GM12878 (cell line): ENCODE measurements around the gene LDB2. TPM values are rescaled to one million over a fixed set of nuclear protein-coding genes. Genes with fewer than 3 reads are reported as not detected.

ENCODE experiments used
- ATAC-seq: fragments of 200-7000 bp; cut with Tn5 transposase; 3 replicates; pipeline ENCODE4 v1.9.1; 2020; ENCODE audit warnings: mild to moderate bottlenecking, moderate library complexity
- BruUV-seq: library from RNA; stranded (reverse); fragments of 400-500 nt; replicated peaks from 2 replicates; lab custom pipeline; 2021; lab: Mats Ljungman, UMichigan
- CTCF ChIA-PET: fragments of 300-600 bp; sonication (Branson Sonifier 250); formaldehyde crosslinking; extraction: SDS; loops from one replicate; lab custom pipeline; 2021; ENCODE audit warnings: inconsistent platforms; lab: Yijun Ruan, JAX
- POLR2A ChIA-PET: fragments of 350-600 bp; formaldehyde crosslinking; extraction: SDS; loops from one replicate; lab custom pipeline; 2021; ENCODE audit warnings: inconsistent platforms; lab: Charles Lee
- RAD21 ChIA-PET: fragments of 300-600 bp; sonication (Branson Sonifier 250); formaldehyde crosslinking; loops from one replicate; lab custom pipeline; 2023; ENCODE audit warnings: antibody characterized with exemption; ENCODE audit not compliant: unreplicated experiment; lab: Charles Lee
- SMC1A ChIA-PET: fragments of 300-600 bp; sonication (Branson Sonifier 250); formaldehyde crosslinking; loops from one replicate; lab custom pipeline; 2023; ENCODE audit not compliant: unreplicated experiment, uncharacterized antibody; lab: Charles Lee
- DNase-seq: peaks from one replicate; pipeline ENCODE4 v3.0.0-alpha.2; 2011; ENCODE audit warnings: low read depth, low spot score
- FAIRE-seq: peaks from 3 replicates; lab custom pipeline; 2011; peaks lifted over from hg19 to GRCh38; lab: Jason Lieb, UNC
- H2AFZ ChIP-seq: 2 replicates; pipeline ENCODE4 v1.6.0; 2011; ENCODE audit warnings: low read depth, low read length, control low read depth; ENCODE audit not compliant: control insufficient read depth
- H3K27ac ChIP-seq: 2 replicates; pipeline ENCODE4 v1.5.1; 2011; ENCODE audit warnings: control low read depth; ENCODE audit not compliant: control insufficient read depth, insufficient read depth
- H3K27me3 ChIP-seq, 2 experiments: replicated peaks in 1 of 2; 2 replicates each; pipeline versions ENCODE4 v1.6.0 to v1.6.1; 2011; ENCODE audit warnings: low read length in 1 of 2; ENCODE audit not compliant: control insufficient read depth in 2 of 2, insufficient read depth in 2 of 2
- H3K36me3 ChIP-seq, 2 experiments: 2 replicates each; pipeline ENCODE4 v1.5.1; 2011; ENCODE audit warnings: low read length in 1 of 2; ENCODE audit not compliant: control insufficient read depth in 2 of 2, insufficient read depth in 2 of 2
- H3K4me1 ChIP-seq: 2 replicates; pipeline ENCODE4 v1.6.1; 2011; ENCODE audit warnings: mild to moderate bottlenecking, low read length, moderate library complexity, mixed read lengths; ENCODE audit not compliant: control insufficient read depth, insufficient read depth
- H3K4me2 ChIP-seq: 2 replicates; pipeline ENCODE4 v1.6.0; 2011; ENCODE audit warnings: control low read depth; ENCODE audit not compliant: control insufficient read depth, insufficient read depth
- H3K4me3 ChIP-seq: fragments of 200-600 bp; sonication (generic); 2 replicates; pipeline ENCODE4 v1.5.1; 2016
- H3K79me2 ChIP-seq: 2 replicates; pipeline ENCODE4 v1.6.0; 2011; ENCODE audit warnings: low read length; ENCODE audit not compliant: control insufficient read depth, insufficient read depth
- H3K9ac ChIP-seq: 2 replicates; pipeline ENCODE4 v1.8.0; 2011; ENCODE audit warnings: low read length, control low read depth, mixed read lengths; ENCODE audit not compliant: control insufficient read depth, insufficient read depth
- H3K9me3 ChIP-seq: replicated peaks from 3 replicates; pipeline ENCODE4 v1.5.1; 2011; ENCODE audit warnings: mild to moderate bottlenecking, low read length; ENCODE audit not compliant: control insufficient read depth, insufficient read depth
- H4K20me1 ChIP-seq: 2 replicates; pipeline ENCODE4 v1.6.0; 2011; ENCODE audit not compliant: control insufficient read depth, insufficient read depth
- CHD1 ChIP-seq: IDR thresholded peaks from 2 replicates; pipeline ENCODE4 v1.6.1; 2012; ENCODE audit warnings: low read depth, low read length, improper control_type of control experiment
- ESRRA ChIP-seq: IDR thresholded peaks from 2 replicates; pipeline ENCODE4 v1.6.1; 2012; ENCODE audit warnings: mild to moderate bottlenecking, low read length, improper control_type of control experiment
- GABPA ChIP-seq: IDR thresholded peaks from 2 replicates; pipeline ENCODE4 v1.6.1; 2014; ENCODE audit warnings: antibody characterized with exemption, low read depth, mild to moderate bottlenecking, inconsistent platforms
- JUNB ChIP-seq: IDR thresholded peaks from 2 replicates; pipeline ENCODE4 v1.6.1; 2016; ENCODE audit warnings: antibody characterized with exemption, mild to moderate bottlenecking
- MTA3 ChIP-seq: IDR thresholded peaks from 2 replicates; pipeline ENCODE4 v1.6.1; 2012; ENCODE audit warnings: low read length, inconsistent platforms, borderline replicate concordance
- RBBP5 ChIP-seq: fragments of 200-600 bp; sonication (generic); conservative IDR thresholded peaks from 2 replicates; pipeline ENCODE4 v1.6.1; 2016
- RELB ChIP-seq: fragments of 450-650 bp; IDR thresholded peaks from 2 replicates; pipeline ENCODE4 v1.6.1; 2017; ENCODE audit warnings: low read depth, mild to moderate bottlenecking, moderate library complexity
- SKIL ChIP-seq: fragments of 450-650 bp; IDR thresholded peaks from 2 replicates; pipeline ENCODE4 v1.6.1; 2017; ENCODE audit warnings: mild to moderate bottlenecking, low read depth, inconsistent platforms; ENCODE audit not compliant: poor library complexity, severe bottlenecking
- TBL1XR1 ChIP-seq: IDR thresholded peaks from 2 replicates; pipeline ENCODE4 v1.6.1; 2012; ENCODE audit warnings: low read depth, low read length, improper control_type of control experiment
- USF1 ChIP-seq: IDR thresholded peaks from 2 replicates; pipeline ENCODE4 v1.6.1; 2011; ENCODE audit warnings: borderline replicate concordance, low read depth, mild to moderate bottlenecking, moderate library complexity, mixed read lengths, low read length; ENCODE audit not compliant: insufficient read depth; ENCODE audit errors: extremely low read length
- WGBS: methylation state at CpG from one replicate; pipeline ENCODE4 v1.1.6; 2016; ENCODE audit warnings: low lambda C conversion rate; ENCODE audit not compliant: insufficient replicate concordance, insufficient coverage; ENCODE audit errors: missing lambda C conversion rate; 5-methylcytosine and 5-hydroxymethylcytosine counted together
- in situ Hi-C: fragments of 300-500 bp; cut with MboI; formaldehyde crosslinking; loops from 9 replicates; pipeline ENCODE4 v1.14.3; 2018; ENCODE audit warnings: mixed read lengths
- intact Hi-C: fragments of 100-400 bp; cut with micrococcal nuclease; formaldehyde crosslinking; loops from one replicate; pipeline ENCODE4 v1.14.2; 2022; ENCODE audit not compliant: unreplicated experiment
- polyA plus RNA-seq, 11 experiments: library from polyadenylated mRNA; depleted of rRNA in 4 of 11; unstranded in 6 of 11; stranded (reverse) in 5 of 11; fragments of >200 nt; fragmentation: Nextera tagmentation in 4 of 11; fragmentation: Illumina TruSeq in 1 of 11; extraction: Ambion mirVana in 4 of 11; extraction: Trizol in 1 of 11; gene quantifications; 1 replicate in 1 of 11; 2 replicates in 10 of 11; pipeline versions ENCODE4 v1.2.1 to v1.2.3, GENCODE V29; 2011 to 2016; ENCODE audit warnings: inconsistent platforms in 2 of 11, missing spikeins in 2 of 11, low read depth in 1 of 11
- total RNA-seq, 4 experiments: library from RNA; depleted of rRNA in 3 of 4; stranded (reverse); fragments of >200 nt in 3 of 4; fragmentation: Illumina TruSeq in 1 of 4; extraction: Trizol in 1 of 4; gene quantifications; 2 replicates each; pipeline versions ENCODE4 v1.2.1 to v1.2.3, GENCODE V29; 2013 to 2021

LDB2 gene
- total and polyA plus RNA-seq, 10 of the 15 experiments (the other 5 are each of a cell fraction or from before 2014, with no cell fraction given): 0.15 TPM; not detected in 9

GRCh38 chr4:16661813-16662212 is 236.6 kb downstream of the LDB2 start (continued):
- TF ChIP-seq RELB: no peak

DNA sequence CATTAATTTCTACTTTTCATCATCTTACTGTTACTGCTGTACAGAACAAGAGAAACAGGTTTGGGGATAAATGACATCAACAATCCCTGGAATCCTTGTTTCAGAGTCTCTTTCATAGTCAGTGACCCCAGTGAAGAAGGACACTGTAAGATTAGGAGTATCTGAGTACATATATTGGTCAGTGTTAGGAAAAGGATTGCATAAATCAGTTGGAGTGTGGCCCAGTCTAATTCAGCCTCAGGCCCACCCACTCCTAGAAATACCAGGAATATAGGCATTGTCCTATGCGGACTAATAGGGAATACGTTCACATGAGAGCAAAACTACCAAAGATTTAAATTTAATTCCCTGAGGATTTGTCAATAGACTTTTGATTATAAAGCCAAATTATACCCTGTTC is 237.8 kb downstream of the LDB2 start:
- DNase-seq (no peak), FAIRE-seq (no peak), ATAC-seq (no peak)
- H3K27me3 ChIP-seq: no peaks in the 10 kb centered on the region
- ChIA-PET POLR2A (no interaction called here), RAD21 (no interaction called here), SMC1A (no interaction called here), CTCF (no interaction called here)
- H4K20me1 ChIP-seq: no peaks in the 10 kb centered on the region
- H3K4me3 ChIP-seq: no peak overlapping the region
- TF ChIP-seq RELB: no peak
- intact Hi-C loops: no loop called here
- H3K9me3 ChIP-seq: no peaks in the 10 kb centered on the region
- no peaks in the 10 kb centered on the region for H3K79me2 ChIP-seq
- no TSS peak for BruUV-seq
- H2AFZ ChIP-seq: no peak overlapping the region
- H3K9ac ChIP-seq: no peak overlapping the region
- no peaks in the 10 kb centered on the region for H3K4me1 ChIP-seq
- no peak overlapping the region for H3K27ac ChIP-seq
- H3K4me2 ChIP-seq: no peak overlapping the region
- WGBS: 28% methylated on average over 2 of the region's 2 CpGs
- H3K36me3 ChIP-seq: no peaks in the 10 kb centered on the region
- in situ Hi-C loops: no loop called here

DNA sequence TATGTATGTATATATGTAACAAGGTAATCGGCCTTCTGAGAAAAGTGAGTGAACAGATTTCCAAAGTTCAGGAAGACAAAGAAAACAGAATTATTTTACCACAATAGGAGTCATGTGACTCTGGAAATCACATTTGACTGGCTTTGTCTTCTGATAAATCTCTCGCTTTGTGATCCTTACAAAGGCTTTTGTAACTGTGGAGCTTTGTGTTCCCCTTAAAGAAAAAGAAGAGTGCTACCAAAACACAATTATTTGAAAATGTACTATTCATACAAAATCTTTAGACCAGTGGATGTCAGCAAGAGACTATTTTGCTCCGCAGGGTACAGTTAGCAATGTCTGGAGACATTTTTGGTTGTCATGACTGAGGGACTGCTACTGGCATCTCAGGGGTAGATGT is 238.8 kb downstream of the LDB2 start:
- Histone ChIP-seq H3K79me2 (no peaks in the 10 kb centered on the region), H3K4me1 (no peaks in the 10 kb centered on the region), H3K9ac (no peak overlapping the region), H3K27ac (no peak overlapping the region), H3K27me3 (no peaks in the 10 kb centered on the region), H3K36me3 (no peaks in the 10 kb centered on the region), H4K20me1 (no peaks in the 10 kb centered on the region), H3K9me3 (no peaks in the 10 kb centered on the region), H3K4me2 (no peak overlapping the region), H3K4me3 (no peak overlapping the region), H2AFZ (no peak overlapping the region)
- FAIRE-seq: no peak
- in situ Hi-C loops: no loop called here
- SMC1A ChIA-PET: no interaction called here
- POLR2A ChIA-PET: no interaction called here
- CTCF ChIA-PET: no interaction called here
- no TSS peak for BruUV-seq
- intact Hi-C loops: no loop called here
- RAD21 ChIA-PET: no interaction called here
- WGBS: 24% methylated on average over 3 of the region's 3 CpGs
- DNase-seq: no peak
- no peak for ATAC-seq
- TF ChIP-seq SKIL: no peak
- TF ChIP-seq TBL1XR1: no peak
- TF ChIP-seq CHD1: no peak
- no peak for TF ChIP-seq ESRRA
- TF ChIP-seq USF1: no peak
- TF ChIP-seq JUNB: no peak
- no peak for TF ChIP-seq GABPA
- TF ChIP-seq MTA3: no peak
- no peak for TF ChIP-seq RBBP5
